Stomach (tissue), 4 donors: ENCODE results near the gene RNASEH1.

Experiments used
- EP300 ChIP-seq: sonication (generic); formaldehyde crosslinking; IDR thresholded peaks from one replicate; pipeline ENCODE4 v1.6.1; 2017; ENCODE audit warnings: antibody characterized with exemption
- POLR2A ChIP-seq, 4 donors: fragments of 450-650 bp; IDR thresholded peaks; one replicate each; pipeline ENCODE4 v1.6.1; 2016; ENCODE audit warnings: antibody characterized with exemption in 4 of 4, control low read depth in 2 of 4, mild to moderate bottlenecking in 1 of 4, moderate library complexity in 1 of 4
- POLR2AphosphoS5 ChIP-seq, 3 donors: sonication (generic); formaldehyde crosslinking; IDR thresholded peaks; one replicate each; pipeline ENCODE4 v1.6.1; 2016; ENCODE audit warnings: antibody characterized with exemption in 3 of 3
- TF ChIP-seq, protein P1 (sequence below), 7 experiments: fragments of 450-650 bp in 4 of 7; fragments of 200-600 bp in 3 of 7; sonication (generic) in 3 of 7; IDR thresholded peaks; one replicate each; pipeline ENCODE4 v1.5.1; 2016 to 2019; ENCODE audit warnings: antibody characterized with exemption in 7 of 7, control low read depth in 2 of 7, mild to moderate bottlenecking in 1 of 7

DNA sequence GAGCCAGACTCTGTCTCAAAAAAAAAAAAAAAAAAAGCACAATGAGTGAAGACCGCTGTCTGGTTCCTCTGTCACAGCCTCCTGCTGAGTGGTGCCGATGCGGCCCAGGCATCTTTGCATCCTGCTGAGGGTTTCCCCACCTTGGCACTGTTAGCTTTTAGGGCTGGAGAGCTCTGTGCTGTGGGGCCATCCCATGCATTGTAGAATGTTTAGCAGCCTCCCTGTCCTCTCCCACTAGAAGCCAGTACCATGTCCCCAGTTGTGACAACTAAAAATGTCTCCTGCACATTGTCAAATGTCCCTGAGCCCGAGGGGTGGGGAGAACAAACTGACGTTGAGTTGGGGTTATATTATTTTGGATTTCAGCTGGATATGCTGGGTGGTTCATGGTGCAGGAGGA lies 28.9 kb upstream of the RNASEH1 start:
- TF ChIP-seq, protein P1, sequence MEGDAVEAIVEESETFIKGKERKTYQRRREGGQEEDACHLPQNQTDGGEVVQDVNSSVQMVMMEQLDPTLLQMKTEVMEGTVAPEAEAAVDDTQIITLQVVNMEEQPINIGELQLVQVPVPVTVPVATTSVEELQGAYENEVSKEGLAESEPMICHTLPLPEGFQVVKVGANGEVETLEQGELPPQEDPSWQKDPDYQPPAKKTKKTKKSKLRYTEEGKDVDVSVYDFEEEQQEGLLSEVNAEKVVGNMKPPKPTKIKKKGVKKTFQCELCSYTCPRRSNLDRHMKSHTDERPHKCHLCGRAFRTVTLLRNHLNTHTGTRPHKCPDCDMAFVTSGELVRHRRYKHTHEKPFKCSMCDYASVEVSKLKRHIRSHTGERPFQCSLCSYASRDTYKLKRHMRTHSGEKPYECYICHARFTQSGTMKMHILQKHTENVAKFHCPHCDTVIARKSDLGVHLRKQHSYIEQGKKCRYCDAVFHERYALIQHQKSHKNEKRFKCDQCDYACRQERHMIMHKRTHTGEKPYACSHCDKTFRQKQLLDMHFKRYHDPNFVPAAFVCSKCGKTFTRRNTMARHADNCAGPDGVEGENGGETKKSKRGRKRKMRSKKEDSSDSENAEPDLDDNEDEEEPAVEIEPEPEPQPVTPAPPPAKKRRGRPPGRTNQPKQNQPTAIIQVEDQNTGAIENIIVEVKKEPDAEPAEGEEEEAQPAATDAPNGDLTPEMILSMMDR (IDR thresholded peaks at IDR 0.05), result no peak
- no peak for TF ChIP-seq POLR2A (IDR thresholded peaks at IDR 0.05)
- TF ChIP-seq EP300, result no peak
- no peak for TF ChIP-seq POLR2AphosphoS5 (IDR thresholded peaks at IDR 0.05)
